ENCODE data around the gene EFCAB5.
"Not testable (repeated sequence)": the region's sequence is repeated elsewhere in the genome, so short reads cannot be mapped to it uniquely, and the experiment has no call there.

Gene EFCAB5

DNA sequence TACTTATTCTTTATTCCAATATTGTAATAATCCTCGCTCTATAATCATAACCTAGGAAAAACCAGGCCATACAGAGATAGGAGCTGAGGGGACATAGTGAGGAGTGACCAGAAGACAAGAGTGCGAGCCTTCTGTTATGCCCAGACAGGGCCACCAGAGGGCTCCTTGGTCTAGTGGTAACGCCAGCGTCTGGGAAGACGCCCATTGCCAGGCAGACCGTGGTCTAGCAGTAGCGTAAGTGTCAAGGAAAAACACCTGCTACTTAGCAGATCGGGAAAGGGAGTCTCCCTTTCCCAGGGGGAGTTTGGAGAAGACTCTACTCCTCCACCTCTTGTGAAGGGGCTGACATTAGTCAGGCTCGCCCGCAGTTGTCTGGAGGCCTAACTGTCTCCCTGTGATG lies 70.5 kb downstream of the EFCAB5 start:
- DNase-seq: not testable (repeated sequence)

DNA sequence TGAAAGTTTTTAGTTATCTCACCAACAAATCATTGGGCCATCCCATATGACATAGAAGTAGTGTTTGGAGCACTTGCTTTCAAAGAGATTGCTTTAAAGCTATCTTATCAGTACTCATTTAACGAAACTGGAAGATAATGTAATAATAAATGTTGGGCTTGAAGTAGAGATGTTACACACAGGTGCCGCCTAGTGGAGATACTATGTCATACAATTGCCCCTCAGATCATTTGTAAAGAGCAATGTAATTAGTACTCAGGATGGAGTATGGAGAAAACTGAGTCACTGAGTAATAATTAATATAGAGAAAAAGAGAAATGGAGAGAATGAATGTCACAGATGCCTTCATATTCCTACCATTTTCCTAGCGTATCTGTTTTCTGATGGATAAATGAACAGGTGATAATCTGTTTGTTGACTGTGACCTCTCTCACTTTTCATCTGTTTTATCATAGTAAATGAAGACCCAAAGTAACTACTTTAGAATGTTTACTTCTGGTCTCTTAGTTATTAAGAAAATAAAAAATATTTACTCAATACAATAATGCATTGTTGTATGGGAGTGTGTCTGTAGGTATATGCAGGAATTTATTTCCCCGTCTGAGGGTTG lies 80.4 kb downstream of the EFCAB5 start:
- DNase-seq: peak; percentile 3

- not testable (repeated sequence) for DNase-seq
These were observed 83.9 kb downstream of the EFCAB5 start for GRCh38 chr17:30025325-30025724.

DNA sequence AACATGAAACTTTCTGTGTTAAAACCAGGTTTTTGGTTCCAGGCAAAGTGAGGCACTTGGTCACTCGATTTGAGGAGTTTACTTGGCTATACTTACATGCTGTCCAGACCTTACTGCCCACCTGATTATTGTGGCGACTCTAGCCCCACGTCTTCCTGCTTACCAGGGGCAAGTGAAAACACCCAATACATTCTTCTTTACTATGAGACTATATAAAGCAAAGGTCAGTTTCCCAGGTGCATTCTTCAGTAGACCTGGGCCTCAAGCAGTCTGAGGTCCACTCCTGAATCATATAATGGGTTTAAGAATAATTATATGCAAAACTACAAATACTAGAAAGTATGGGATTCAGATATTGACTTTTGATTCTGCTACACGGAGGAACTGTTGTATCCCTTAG lies 86.2 kb downstream of the EFCAB5 start:
- DNase-seq: no peak

GRCh38 chr17:30031214-30031869 lies 89.9 kb downstream of the EFCAB5 start:
- no peak for DNase-seq

DNA sequence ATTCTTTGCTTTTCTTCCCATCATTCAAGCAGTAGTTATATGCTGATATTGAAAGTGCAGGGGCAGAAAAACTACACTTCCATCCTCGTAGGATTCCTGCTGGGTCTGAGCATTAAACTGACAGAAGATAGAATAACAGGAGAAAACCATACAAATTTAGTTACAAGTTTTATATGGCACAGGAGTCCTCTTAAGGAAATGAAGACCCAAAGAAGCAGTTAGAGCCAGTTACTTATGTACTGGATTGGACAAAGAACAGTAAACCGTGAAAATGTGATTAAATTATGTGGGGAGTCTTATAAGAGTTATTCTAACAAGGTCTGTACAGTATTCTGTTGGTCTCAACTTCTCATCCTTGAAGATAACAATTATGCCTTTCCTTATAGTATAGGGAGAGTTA lies 93.9 kb downstream of the EFCAB5 start:
- DNase-seq: no peak

DNA sequence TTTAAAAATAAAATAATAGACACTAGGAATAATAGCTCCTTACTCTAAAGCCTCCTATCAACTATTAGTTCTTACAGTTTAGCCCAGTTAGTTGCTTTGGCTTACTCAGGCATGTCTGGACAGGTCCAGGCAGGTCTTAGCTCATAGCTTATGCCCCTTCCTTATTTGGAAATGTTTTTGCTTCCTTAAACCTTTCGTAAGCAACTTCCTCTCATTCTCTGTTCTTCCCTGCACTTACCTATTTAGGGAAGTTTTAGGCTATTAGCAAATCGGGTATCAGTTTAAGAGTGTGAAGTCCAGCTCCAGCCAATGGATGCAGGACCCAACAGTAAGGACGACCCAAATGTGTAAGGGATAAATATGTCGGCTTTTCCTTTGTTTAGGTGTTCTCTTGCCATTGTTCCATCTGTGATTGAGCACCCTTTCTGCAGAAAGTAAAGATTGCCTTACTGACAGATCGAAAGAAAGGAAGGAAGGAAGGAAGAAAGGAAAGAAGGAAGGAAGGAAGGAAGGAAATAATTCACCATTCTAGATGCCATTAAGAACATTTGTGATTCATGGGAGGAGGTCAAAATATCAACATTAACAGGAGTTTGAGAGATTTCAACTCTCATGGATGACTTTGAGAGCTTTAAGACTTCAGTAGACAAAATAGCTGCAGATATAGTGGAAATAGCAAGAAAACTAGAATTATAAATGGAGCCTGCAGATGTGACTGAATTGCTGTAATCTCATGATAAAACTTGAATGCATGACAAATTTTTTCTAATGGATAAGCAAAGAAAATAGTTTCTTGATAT lies 99.5 kb downstream of the EFCAB5 start:
- DNase-seq: not testable (repeated sequence)

DNA sequence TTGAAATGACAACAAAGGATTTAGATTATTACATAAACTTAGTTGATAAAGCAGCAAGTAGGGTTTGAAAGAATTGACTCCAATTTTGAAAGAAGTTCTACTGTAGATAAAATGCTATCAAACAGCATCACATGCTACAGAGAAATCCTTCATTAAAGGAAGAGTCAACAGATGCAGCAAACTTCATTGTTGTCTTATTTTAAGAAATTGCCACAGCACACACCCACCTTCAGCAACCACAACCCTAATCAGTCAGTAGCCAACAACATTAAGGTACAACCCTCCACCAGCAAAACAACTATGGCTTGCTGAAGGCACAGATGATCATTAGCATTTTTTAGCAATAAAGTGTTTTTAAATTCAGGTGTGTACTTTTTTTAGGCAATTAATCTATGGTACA lies 100.1 kb downstream of the EFCAB5 start:
- no peak for DNase-seq

DNA sequence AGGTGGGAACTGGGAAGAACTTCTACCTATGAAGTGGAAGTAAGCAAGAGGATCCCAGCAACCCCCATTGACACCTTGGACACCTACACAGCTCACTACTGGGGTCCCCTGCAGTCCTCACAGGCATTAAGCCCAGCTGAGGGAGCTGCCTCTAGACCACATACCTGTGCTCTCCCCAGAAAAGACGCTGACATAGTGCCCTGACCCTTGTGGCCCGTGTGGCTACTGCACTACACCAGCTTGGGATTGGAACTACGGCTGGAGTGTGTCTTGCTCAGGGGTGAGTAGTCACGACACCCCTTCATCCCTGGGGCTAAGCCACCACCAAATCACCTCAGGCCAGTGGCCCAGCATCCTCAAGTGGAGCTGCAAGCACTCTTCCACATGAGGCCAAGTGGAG lies 120.9 kb downstream of the EFCAB5 start:
- no peak for DNase-seq

GRCh38 chr17:30064738-30065137 lies 123.3 kb downstream of the EFCAB5 start:
- no peak for DNase-seq

DNA sequence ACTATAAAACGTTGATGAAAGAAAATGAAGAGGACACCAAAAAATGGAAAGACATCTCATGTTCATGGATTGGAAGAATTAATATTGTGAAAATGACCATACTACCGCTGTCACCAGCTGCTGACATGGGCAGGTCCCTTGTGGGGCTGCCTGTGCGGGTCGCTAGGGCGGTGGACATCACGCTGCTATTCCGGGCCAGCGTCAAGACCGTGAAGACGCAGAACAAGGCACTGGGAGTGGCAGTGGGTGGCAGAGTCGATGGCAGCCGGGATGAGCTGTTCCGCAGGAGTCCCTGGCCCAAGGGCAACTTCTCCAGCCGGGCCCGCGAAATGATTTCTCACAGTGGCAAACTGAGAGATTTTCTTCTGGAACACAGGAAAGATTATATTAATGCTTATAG lies 127.0 kb downstream of the EFCAB5 start:
- DNase-seq: no peak

- no peak for DNase-seq
These were observed 132.8 kb downstream of the EFCAB5 start for GRCh38 chr17:30074254-30074653.

GRCh38 chr17:30074730-30075129 lies 133.3 kb downstream of the EFCAB5 start:
- no peak for DNase-seq

DNA sequence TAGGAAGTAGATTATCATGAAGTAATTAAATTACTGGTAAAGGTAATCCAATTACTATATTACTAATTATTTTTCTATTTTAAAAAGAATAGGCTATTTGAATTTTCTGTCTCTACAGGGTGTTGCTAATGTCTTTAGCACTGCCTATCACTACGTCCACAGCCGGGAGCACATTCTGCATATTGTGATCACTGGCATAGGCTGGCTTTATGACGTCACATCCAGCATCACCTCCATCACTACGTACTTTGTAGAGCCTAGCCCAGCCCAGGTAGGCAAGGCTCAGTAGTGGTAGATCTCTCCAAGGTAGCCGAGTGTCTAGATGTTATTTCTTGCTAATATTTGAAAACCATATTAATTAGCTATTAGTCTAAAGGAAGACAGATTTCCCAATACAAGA lies 141.3 kb downstream of the EFCAB5 start:
- no peak for DNase-seq

DNA sequence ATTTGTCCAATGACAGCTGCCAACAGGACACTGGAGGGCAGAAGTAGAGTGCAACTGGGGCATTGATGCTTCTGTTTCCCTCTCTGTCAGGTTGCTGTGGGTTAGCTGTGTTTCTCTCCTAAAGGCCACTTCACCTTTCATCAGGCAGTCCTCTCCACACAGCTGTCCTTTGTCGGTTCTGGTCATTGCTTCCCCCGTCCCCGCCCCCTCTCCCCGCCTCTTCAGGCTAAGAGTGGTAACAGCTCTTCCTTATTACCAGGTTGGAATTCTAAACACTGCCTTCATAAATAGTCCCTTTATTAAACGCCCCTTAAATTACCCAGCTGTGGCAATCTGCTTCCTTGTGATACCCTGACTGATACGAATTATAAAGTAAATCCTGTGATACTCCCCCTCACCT lies 143.4 kb downstream of the EFCAB5 start:
- no peak for DNase-seq

DNA sequence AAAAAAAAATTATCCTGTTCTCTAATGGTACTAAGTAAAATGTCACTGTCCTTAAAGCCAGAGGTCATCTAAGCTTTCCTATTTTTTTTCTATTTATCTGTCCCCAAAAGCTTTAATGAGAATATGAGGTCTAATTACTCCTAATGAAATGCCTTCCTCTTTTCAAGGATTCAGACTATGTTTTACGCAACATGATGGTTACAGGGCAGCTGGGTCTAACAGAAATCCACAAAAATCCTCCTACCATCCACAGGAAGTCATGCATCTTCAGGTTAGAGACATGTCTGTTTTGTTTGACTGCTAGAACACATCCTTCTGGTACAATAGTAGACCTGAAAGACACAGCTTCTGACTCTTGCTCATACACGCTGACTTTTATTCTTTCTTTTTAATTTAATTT lies 145.5 kb downstream of the EFCAB5 start:
- no peak for DNase-seq

DNA sequence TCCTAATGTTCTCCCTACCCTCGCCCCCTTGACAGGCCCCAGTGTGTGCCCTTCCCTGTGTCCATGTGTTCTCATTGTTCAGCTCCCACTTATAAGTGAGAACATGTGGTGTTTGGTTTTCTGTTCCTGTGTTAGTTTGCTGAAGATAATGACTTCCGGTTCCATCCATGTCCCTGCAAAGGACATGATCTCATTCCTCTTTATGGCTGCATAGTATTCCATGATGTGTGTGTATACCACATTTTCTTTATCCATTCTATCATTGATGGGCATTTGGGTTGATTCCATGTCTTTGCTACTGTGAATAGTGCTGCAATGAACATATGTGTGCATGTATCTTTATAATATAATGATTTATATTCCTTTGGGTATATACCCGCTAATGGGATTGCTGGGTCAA lies 146.0 kb downstream of the EFCAB5 start:
- DNase-seq: not testable (repeated sequence)

DNA sequence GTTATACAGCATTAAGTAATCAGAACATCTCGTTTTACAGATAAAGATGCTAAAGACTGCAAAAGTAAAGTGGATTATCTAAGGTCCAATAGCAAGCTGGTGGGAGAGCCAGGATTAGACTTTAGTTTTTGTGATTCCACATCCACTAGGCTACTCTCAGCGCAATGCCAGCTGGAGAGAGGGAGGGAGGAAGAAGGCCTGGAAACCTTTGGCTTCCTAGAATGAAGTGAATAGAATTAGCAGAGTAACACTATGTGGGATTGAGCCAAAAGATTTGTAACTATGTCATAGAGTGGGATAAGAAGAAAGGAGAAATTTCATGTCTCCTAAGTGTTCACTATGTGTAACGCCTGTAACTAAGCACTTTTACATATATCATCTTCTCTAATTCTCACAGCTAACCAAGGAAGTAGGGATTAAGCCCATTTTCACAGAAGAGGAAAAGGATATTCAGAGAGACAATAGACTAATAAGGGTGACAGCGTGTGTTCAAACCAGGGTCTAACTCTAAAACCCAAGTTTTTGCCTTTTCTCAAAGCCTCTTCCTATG lies 149.8 kb downstream of the EFCAB5 start:
- DNase-seq: no peak

GRCh38 chr17:30091771-30092170 lies 150.3 kb downstream of the EFCAB5 start:
- DNase-seq: no peak

DNA sequence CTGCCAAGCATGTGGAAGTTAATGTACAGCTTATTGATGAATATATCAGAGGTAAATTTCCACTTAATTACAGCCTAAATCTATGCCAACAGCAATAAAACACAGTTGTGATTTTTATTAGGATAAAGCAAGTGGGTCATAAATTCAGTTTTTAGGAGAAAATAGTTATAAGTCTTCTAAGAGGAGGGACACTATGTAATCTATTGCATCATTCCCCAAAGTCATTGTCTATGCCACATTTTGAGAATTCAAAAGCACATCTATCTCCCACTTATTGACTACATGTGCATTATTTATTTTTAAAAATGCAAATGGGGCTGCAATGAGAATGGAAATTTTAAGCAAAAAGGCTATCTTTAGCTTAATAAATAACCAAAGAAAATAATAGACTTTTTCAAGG lies 151.5 kb downstream of the EFCAB5 start:
- no peak for DNase-seq

DNA sequence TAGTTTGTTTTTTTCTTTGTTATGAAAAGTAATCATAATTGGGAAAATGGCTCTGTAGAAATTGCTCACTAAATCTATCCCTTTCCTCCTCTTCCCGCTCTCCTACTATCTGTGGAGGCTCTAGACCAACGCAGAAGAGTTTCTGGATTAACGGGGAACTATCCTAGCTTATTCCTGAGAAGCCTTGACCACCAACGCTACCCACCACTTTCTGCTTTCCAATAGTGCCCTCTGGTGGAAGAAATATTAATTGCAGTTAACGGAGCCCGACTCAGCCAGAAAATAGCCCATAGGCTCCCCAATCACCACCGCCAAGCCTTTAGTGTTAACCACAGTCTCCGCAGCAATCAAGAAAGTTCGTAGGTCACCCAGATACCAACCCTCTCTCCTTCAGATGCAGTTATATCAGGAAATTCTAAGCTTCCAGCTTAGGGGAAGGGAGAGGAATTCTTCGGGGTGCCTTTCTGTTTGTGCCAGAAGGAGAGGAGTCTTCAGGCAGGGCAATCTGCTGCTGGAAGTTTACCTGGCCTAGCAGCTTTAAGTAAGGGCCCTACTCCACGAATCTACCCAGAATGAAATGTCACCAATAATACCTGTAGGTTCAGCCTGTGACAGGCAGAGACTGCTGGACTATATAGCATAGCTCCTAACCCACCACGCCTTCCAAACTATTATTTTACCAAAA lies 152.2 kb downstream of the EFCAB5 start:
- peak; percentile 23 for DNase-seq

- no peak for DNase-seq
These were observed 154.2 kb downstream of the EFCAB5 start for GRCh38 chr17:30095507-30096244.

Data from T-helper 9 cell (primary cell).